Left lung (tissue), 10 donors: ENCODE data around the gene ADCY7. TPM values are rescaled to one million over a fixed set of nuclear protein-coding genes. Genes with fewer than 3 reads are reported as not detected.

Experiments
- ATAC-seq: fragments of 200-7000 bp; cut with Tn5 transposase; one replicate; pipeline ENCODE4 v1.9.1; 2020; ENCODE audit warnings: moderate library complexity
- DNase-seq, 4 donors: peaks; one replicate each; pipeline ENCODE4 v3.0.0-alpha.2; 2013 to 2020
- H3K27ac ChIP-seq, 2 donors: fragments of 200-600 bp; sonication (generic) in 1 of 2; one replicate each; pipeline versions ENCODE4 v1.5.0 to v1.8.0; 2020 to 2021
- H3K27me3 ChIP-seq, 2 donors: fragments of 200-600 bp; sonication (generic) in 1 of 2; one replicate each; pipeline versions ENCODE4 v1.5.0 to v1.8.0; 2020 to 2021
- H3K36me3 ChIP-seq, 2 donors: fragments of 200-600 bp; sonication (generic) in 1 of 2; one replicate each; pipeline versions ENCODE4 v1.5.0 to v1.8.0; 2020 to 2021
- H3K4me1 ChIP-seq, 2 donors: fragments of 200-600 bp; one replicate each; pipeline ENCODE4 v1.8.0; 2021
- H3K4me3 ChIP-seq, 2 donors: fragments of 200-600 bp; sonication (generic) in 1 of 2; one replicate each; pipeline versions ENCODE4 v1.5.0 to v1.8.0; 2020 to 2021; ENCODE audit warnings: mild to moderate bottlenecking in 1 of 2
- H3K9me3 ChIP-seq, 2 donors: fragments of 200-600 bp; sonication (generic) in 1 of 2; one replicate each; pipeline versions ENCODE4 v1.5.0 to v1.8.0; 2020 to 2021
- CTCF ChIP-seq, 2 donors: fragments of 200-600 bp; sonication (generic) in 1 of 2; IDR thresholded peaks; one replicate each; pipeline versions ENCODE4 v1.5.0 to v1.8.0; 2021; ENCODE audit warnings: antibody characterized with exemption in 2 of 2
- intact Hi-C, 2 donors: fragments of 100-400 bp; cut with DNase I; formaldehyde crosslinking; loops; one replicate each; pipeline versions ENCODE4 v1.11.2 to v1.14.2; 2022
- polyA plus RNA-seq, 6 donors: library from polyadenylated mRNA; unstranded; fragments of 120-200 nt; gene quantifications; one replicate each; pipeline ENCODE4 v1.2.1, GENCODE V29; 2013; ENCODE audit not compliant: insufficient read length in 6 of 6
- total RNA-seq, 2 donors: library from RNA; stranded (reverse); fragmentation: NEBNext Ultra II Directional; extraction: Animal tissue kit (Norgen Biotek cat#: 25700); gene quantifications; one replicate each; pipeline ENCODE4 v1.2.1, GENCODE V29; 2021
- donor health status: DM: no; HTN: yes; CAD: no.
- donor health status: DM: no; HTN: no; CAD: no.

ADCY7 gene
- total and polyA plus RNA-seq, 8 donors: 23.5 to 116 (median 29.9) TPM

GRCh38 chr16:50274326-50275097, 8.2 kb downstream of the ADCY7 start:
- Histone ChIP-seq H3K27me3 (no peaks in the 10 kb centered on the region), H3K27ac (peak overlapping the region; percentile 79 to 89), H3K4me3 (peak overlapping the region; percentile 13 to 58), H3K9me3 (no peaks in the 10 kb centered on the region), H3K36me3 (no peaks in the 10 kb centered on the region), H3K4me1 (peaks cover 0 to 91% of the 10 kb centered on the region in 2 donors)
- DNase-seq (peak in 2 of 4 donors; percentile 44 to 79), ATAC-seq (no peak)
- intact Hi-C loops: no loop called here
- TF ChIP-seq CTCF (IDR thresholded peaks at IDR 0.05): no peak

- no peak for ATAC-seq
- Histone ChIP-seq H3K27ac (peak overlapping the region; percentile 79 to 89), H3K27me3 (no peaks in the 10 kb centered on the region), H3K4me1 (peaks cover 0 to 91% of the 10 kb centered on the region in 2 donors), H3K4me3 (peak overlapping the region; percentile 13 to 58), H3K36me3 (no peaks in the 10 kb centered on the region), H3K9me3 (no peaks in the 10 kb centered on the region)
- peak in 2 of 4 donors; percentile 32 to 38 for DNase-seq
- intact Hi-C loops: no loop called here
- no peak for TF ChIP-seq CTCF (IDR thresholded peaks at IDR 0.05)
These were observed 8.7 kb downstream of the ADCY7 start for GRCh38 chr16:50275098-50275415.

- no peaks in the 10 kb centered on the region for H3K27me3 ChIP-seq
- H3K36me3 ChIP-seq: no peaks in the 10 kb centered on the region
- no peak for TF ChIP-seq CTCF (IDR thresholded peaks at IDR 0.05)
- H3K9me3 ChIP-seq: no peaks in the 10 kb centered on the region
- ATAC-seq (no peak), DNase-seq (peak in 2 of 4 donors; percentile 21 to 57)
- peaks cover 0 to 91% of the 10 kb centered on the region in 2 donors for H3K4me1 ChIP-seq
- H3K27ac ChIP-seq: peak overlapping the region; percentile 79 to 89
- H3K4me3 ChIP-seq: peak overlapping the region in 1 of 2 donors; percentile 58
- intact Hi-C loops: no loop called here
These were observed 9.3 kb downstream of the ADCY7 start for GRCh38 chr16:50275428-50276325.

- intact Hi-C loops: no loop called here
- Histone ChIP-seq H3K27me3 (no peaks in the 10 kb centered on the region), H3K36me3 (no peaks in the 10 kb centered on the region), H3K27ac (peak overlapping the region in 1 of 2 donors; percentile 89), H3K9me3 (no peaks in the 10 kb centered on the region), H3K4me1 (peaks cover 0 to 91% of the 10 kb centered on the region in 2 donors), H3K4me3 (peak overlapping the region in 1 of 2 donors; percentile 58)
- no peak for DNase-seq
- no peak for ATAC-seq
- TF ChIP-seq CTCF (IDR thresholded peaks at IDR 0.05): no peak
These were observed 9.9 kb downstream of the ADCY7 start for GRCh38 chr16:50276326-50276640.
